Trophoblast cell (in vitro differentiated cells and primary cell): ENCODE data around the gene PDIA6.

Experiments used
- DNase-seq, 2 donors: peaks; one replicate each; pipeline ENCODE4 v3.0.0-alpha.2; 2016
- H2AFZ ChIP-seq: 2 replicates; pipeline ENCODE4 v1.6.1; 2013; ENCODE audit warnings: low read length, moderate library complexity, mild to moderate bottlenecking; ENCODE audit not compliant: insufficient read depth, poor library complexity
- H2AK5ac ChIP-seq: 2 replicates; pipeline ENCODE4 v1.6.1; 2013; ENCODE audit warnings: mild to moderate bottlenecking, low read length
- H2BK120ac ChIP-seq: 2 replicates; pipeline ENCODE4 v1.6.1; 2013; ENCODE audit warnings: low read length, mild to moderate bottlenecking, moderate library complexity; ENCODE audit not compliant: insufficient read depth, poor library complexity
- H2BK12ac ChIP-seq: 2 replicates; pipeline ENCODE4 v1.6.1; 2013; ENCODE audit warnings: mild to moderate bottlenecking, low read length, moderate library complexity
- H2BK5ac ChIP-seq: 2 replicates; pipeline ENCODE4 v1.6.1; 2013; ENCODE audit warnings: low read length, low read depth, moderate library complexity, mild to moderate bottlenecking; ENCODE audit not compliant: poor library complexity
- H3K14ac ChIP-seq: 2 replicates; pipeline ENCODE4 v1.6.1; 2013; ENCODE audit warnings: mild to moderate bottlenecking, low read length
- H3K18ac ChIP-seq: 2 replicates; pipeline ENCODE4 v1.6.1; 2013; ENCODE audit warnings: mild to moderate bottlenecking, low read length
- H3K23ac ChIP-seq: 2 replicates; pipeline ENCODE4 v1.6.1; 2013; ENCODE audit warnings: low read length
- H3K27ac ChIP-seq: 2 replicates; pipeline ENCODE4 v1.5.1; 2013; ENCODE audit warnings: low read depth, mild to moderate bottlenecking, inconsistent platforms, low read length, moderate library complexity
- H3K27me3 ChIP-seq: 2 replicates; pipeline ENCODE4 v1.6.1; 2013; ENCODE audit warnings: inconsistent platforms, mild to moderate bottlenecking, low read length, moderate library complexity; ENCODE audit not compliant: insufficient read depth
- H3K36me3 ChIP-seq, 2 experiments: 1 replicate in 1 of 2; 2 replicates in 1 of 2; pipeline ENCODE4 v1.6.1; 2013; ENCODE audit warnings: low read length in 2 of 2, mild to moderate bottlenecking in 2 of 2, moderate library complexity in 1 of 2; ENCODE audit not compliant: insufficient read depth in 2 of 2, control insufficient read depth in 1 of 2
- H3K4ac ChIP-seq: 2 replicates; pipeline ENCODE4 v1.6.1; 2013; ENCODE audit warnings: low read depth, mild to moderate bottlenecking, low read length, moderate library complexity
- H3K4me1 ChIP-seq, 2 experiments: 1 replicate in 1 of 2; 2 replicates in 1 of 2; pipeline ENCODE4 v1.6.1; 2013; ENCODE audit warnings: low read length in 2 of 2, mild to moderate bottlenecking in 2 of 2, moderate library complexity in 1 of 2; ENCODE audit not compliant: insufficient read depth in 2 of 2, control insufficient read depth in 1 of 2
- H3K4me2 ChIP-seq: 2 replicates; pipeline ENCODE4 v1.6.1; 2013; ENCODE audit warnings: inconsistent platforms, mild to moderate bottlenecking, low read length, moderate library complexity
- H3K4me3 ChIP-seq: 2 replicates; pipeline ENCODE4 v1.5.1; 2013; ENCODE audit warnings: mild to moderate bottlenecking, low read depth, low read length, inconsistent platforms
- H3K79me1 ChIP-seq: one replicate; pipeline ENCODE4 v1.6.1; 2013; ENCODE audit warnings: low read length
- H3K79me2 ChIP-seq: 2 replicates; pipeline ENCODE4 v1.6.1; 2013; ENCODE audit warnings: low read length, mild to moderate bottlenecking; ENCODE audit not compliant: control insufficient read depth, insufficient read depth, poor library complexity
- H3K9ac ChIP-seq: 2 replicates; pipeline ENCODE4 v1.6.1; 2013; ENCODE audit warnings: mild to moderate bottlenecking, low read length
- H3K9me3 ChIP-seq: 2 replicates; pipeline ENCODE4 v1.6.1; 2013; ENCODE audit warnings: low read depth, mild to moderate bottlenecking, control low read depth, inconsistent platforms, low read length; ENCODE audit not compliant: insufficient read depth
- H4K12ac ChIP-seq: 2 replicates; pipeline ENCODE4 v1.6.1; 2013; ENCODE audit warnings: low read depth, mild to moderate bottlenecking, low read length, moderate library complexity
- H4K8ac ChIP-seq: 2 replicates; pipeline ENCODE4 v1.6.1; 2013; ENCODE audit warnings: low read depth, mild to moderate bottlenecking, low read length, moderate library complexity
- H4K91ac ChIP-seq: one replicate; pipeline ENCODE4 v1.6.1; 2013; ENCODE audit warnings: low read depth, mild to moderate bottlenecking, low read length, moderate library complexity
- WGBS: extraction: QIAGEN DNeasy Blood & Tissue Kit; methylation state at CpG from one replicate; pipeline ENCODE4 v1.1.7; 2013; ENCODE audit warnings: missing lambda C conversion rate; ENCODE audit not compliant: insufficient read length, insufficient coverage; ENCODE audit errors: extremely low coverage; 5-methylcytosine and 5-hydroxymethylcytosine counted together

PDIA6 gene

GRCh38 chr2:10755621-10756020, 57.0 kb downstream of the PDIA6 start:
- peak in 1 of 2 donors; percentile 64 for DNase-seq
- no peak overlapping the region for H2BK5ac ChIP-seq
- no peak overlapping the region for H4K12ac ChIP-seq

GRCh38 chr2:10753876-10754275, 58.7 kb downstream of the PDIA6 start:
- no peaks in the 10 kb centered on the region for H3K79me2 ChIP-seq
- H3K79me1 ChIP-seq = peaks cover 2% of the 10 kb centered on the region
- H3K36me3 ChIP-seq = no peaks in the 10 kb centered on the region
- H2BK120ac ChIP-seq = no peak overlapping the region
- peak overlapping the region; percentile 68 for H3K18ac ChIP-seq
- H3K4me3 ChIP-seq = no peak overlapping the region
- H3K14ac ChIP-seq = no peak overlapping the region
- no peak for DNase-seq
- H3K9me3 ChIP-seq = no peaks in the 10 kb centered on the region
- H3K4ac ChIP-seq = no peak overlapping the region
- no peak overlapping the region for H2BK5ac ChIP-seq
- no peak overlapping the region for H2BK12ac ChIP-seq
- no peak overlapping the region for H3K23ac ChIP-seq
- no peak overlapping the region for H4K8ac ChIP-seq
- H4K91ac ChIP-seq = no peak overlapping the region
- H3K27ac ChIP-seq = no peak overlapping the region
- H3K4me2 ChIP-seq = no peak overlapping the region
- peaks cover 5 to 9% of the 10 kb centered on the region in 2 experiments for H3K4me1 ChIP-seq
- H3K27me3 ChIP-seq = no peaks in the 10 kb centered on the region
- no peak overlapping the region for H4K12ac ChIP-seq
- no peak overlapping the region for H3K9ac ChIP-seq
- no CpG with 5 or more reads among the region's 8 CpGs for WGBS
- no peak overlapping the region for H2AK5ac ChIP-seq
- no peak overlapping the region for H2AFZ ChIP-seq

More at GRCh38 chr2:10755621-10756020, 57.0 kb downstream of the PDIA6 start:
- Histone ChIP-seq H3K79me2 (no peaks in the 10 kb centered on the region), H3K36me3 (peaks cover 0 to 3% of the 10 kb centered on the region in 2 experiments), H3K4me2 (no peak overlapping the region), H3K27ac (peak overlapping the region; percentile 50), H3K14ac (no peak overlapping the region), H4K8ac (peak overlapping the region; percentile 51), H2BK12ac (no peak overlapping the region), H3K4ac (no peak overlapping the region), H3K27me3 (no peaks in the 10 kb centered on the region), H3K9ac (no peak overlapping the region), H3K23ac (no peak overlapping the region), H2AK5ac (no peak overlapping the region), H3K9me3 (no peaks in the 10 kb centered on the region), H4K91ac (peak overlapping the region; percentile 40), H2AFZ (no peak overlapping the region), H3K18ac (no peak overlapping the region), H3K4me3 (no peak overlapping the region), H3K4me1 (peaks cover 7 to 9% of the 10 kb centered on the region in 2 experiments), H3K79me1 (peaks cover 4% of the 10 kb centered on the region), H2BK120ac (no peak overlapping the region)
- WGBS = no CpG with 5 or more reads among the region's 7 CpGs

- H3K36me3 ChIP-seq = no peaks in the 10 kb centered on the region
- no peak overlapping the region for H4K91ac ChIP-seq
- no peaks in the 10 kb centered on the region for H3K9me3 ChIP-seq
- H4K12ac ChIP-seq = no peak overlapping the region
- H2AFZ ChIP-seq = no peak overlapping the region
- no peaks in the 10 kb centered on the region for H3K79me2 ChIP-seq
- H2BK12ac ChIP-seq = no peak overlapping the region
- H4K8ac ChIP-seq = no peak overlapping the region
- no peaks in the 10 kb centered on the region for H3K27me3 ChIP-seq
- no peak overlapping the region for H2BK5ac ChIP-seq
- H3K18ac ChIP-seq = no peak overlapping the region
- no peak overlapping the region for H3K4ac ChIP-seq
- H2BK120ac ChIP-seq = no peak overlapping the region
- H3K4me2 ChIP-seq = no peak overlapping the region
- no peaks in the 10 kb centered on the region for H3K79me1 ChIP-seq
- no CpG with 5 or more reads among the region's 7 CpGs for WGBS
- no peak overlapping the region for H3K14ac ChIP-seq
- no peak overlapping the region for H3K27ac ChIP-seq
- no peak overlapping the region for H3K23ac ChIP-seq
- peaks cover 2 to 9% of the 10 kb centered on the region in 2 experiments for H3K4me1 ChIP-seq
- no peak overlapping the region for H2AK5ac ChIP-seq
- no peak overlapping the region for H3K9ac ChIP-seq
- peak in 1 of 2 donors; percentile 18 for DNase-seq
- H3K4me3 ChIP-seq = no peak overlapping the region
Observed at GRCh38 chr2:10753156-10753555, 59.4 kb downstream of the PDIA6 start.

GRCh38 chr2:10752236-10752635, 60.3 kb downstream of the PDIA6 start:
- H3K4ac ChIP-seq = no peak overlapping the region
- no peaks in the 10 kb centered on the region for H3K27me3 ChIP-seq
- H2AFZ ChIP-seq = peak overlapping the region; percentile 76
- no CpG with 5 or more reads among the region's 5 CpGs for whole genome bisulfite sequencing
- peak overlapping the region; percentile 40 for H3K27ac ChIP-seq
- H4K8ac ChIP-seq = peak overlapping the region; percentile 77
- H3K9ac ChIP-seq = no peak overlapping the region
- no peak overlapping the region for H2AK5ac ChIP-seq
- no peaks in the 10 kb centered on the region for H3K79me1 ChIP-seq
- peak; percentile 63 to 92 for DNase-seq
- no peak overlapping the region for H3K18ac ChIP-seq
- H3K14ac ChIP-seq = no peak overlapping the region
- H3K4me3 ChIP-seq = no peak overlapping the region
- no peaks in the 10 kb centered on the region for H3K79me2 ChIP-seq
- peak overlapping the region; percentile 44 for H4K12ac ChIP-seq
- no peak overlapping the region for H2BK5ac ChIP-seq
- H2BK120ac ChIP-seq = peak overlapping the region; percentile 28
- H2BK12ac ChIP-seq = no peak overlapping the region
- peaks cover 2 to 5% of the 10 kb centered on the region in 2 experiments for H3K4me1 ChIP-seq
- H4K91ac ChIP-seq = peak overlapping the region; percentile 35
- H3K9me3 ChIP-seq = no peaks in the 10 kb centered on the region
- H3K23ac ChIP-seq = no peak overlapping the region
- no peaks in the 10 kb centered on the region for H3K36me3 ChIP-seq
- no peak overlapping the region for H3K4me2 ChIP-seq
